Left ventricle myocardium superior (tissue), 1 donor: ENCODE results near the gene MARCHF2. TPM values are rescaled to one million over a fixed set of nuclear protein-coding genes. Genes with fewer than 3 reads are reported as not detected.
"Not testable (repeated sequence)": the region's sequence is repeated elsewhere in the genome, so short reads cannot be mapped to it uniquely, and the experiment has no call there.

Experiments used
- ATAC-seq: fragments of 200-7000 bp; cut with Tn5 transposase; one replicate; pipeline ENCODE4 v1.9.1; 2020; ENCODE audit warnings: mild to moderate bottlenecking, moderate library complexity
- DNase-seq: peaks from one replicate; pipeline ENCODE4 v3.0.0-alpha.2; 2020
- intact Hi-C: fragments of 100-400 bp; cut with micrococcal nuclease; formaldehyde crosslinking; loops from one replicate; pipeline ENCODE4 v1.11.0; 2022
- total RNA-seq: library from RNA; stranded (reverse); fragmentation: NEBNext Ultra II Directional; extraction: Animal tissue kit (Norgen Biotek cat#: 25700); gene quantifications from one replicate; pipeline ENCODE4 v1.2.1, GENCODE V29; 2021
- donor health status: DM: no; HTN: yes; CAD: no; lungs with severe emphysema.

The MARCHF2 gene
- total RNA-seq, 1 donor from 2014 or later, result 97.0 TPM

- intact Hi-C loops, DNase-seq, ATAC-seq: not testable (repeated sequence)
These were observed 27.5 kb upstream of the MARCHF2 start for GRCh38 chr19:8385566-8385965.

DNA sequence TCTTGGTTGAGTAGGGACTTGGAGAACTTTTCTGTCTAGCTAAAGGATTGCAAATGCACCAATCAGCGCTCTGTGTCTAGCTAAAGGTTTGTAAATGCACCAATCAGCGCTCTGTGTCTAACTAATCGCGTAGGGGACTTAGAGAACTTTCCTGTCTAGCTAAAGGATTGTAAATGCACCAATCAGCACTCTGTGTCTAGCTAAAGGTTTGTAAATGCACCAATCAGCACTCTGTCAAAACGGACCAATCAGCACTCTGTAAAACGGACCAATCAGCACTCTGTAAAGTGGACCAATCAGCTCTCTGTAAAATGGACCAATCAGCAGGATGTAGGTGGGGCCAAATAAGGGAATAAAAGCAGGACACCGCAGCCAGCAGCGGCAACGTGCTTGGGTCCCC lies 26.7 kb upstream of the MARCHF2 start:
- ATAC-seq, DNase-seq, intact Hi-C loops: not testable (repeated sequence)

DNA sequence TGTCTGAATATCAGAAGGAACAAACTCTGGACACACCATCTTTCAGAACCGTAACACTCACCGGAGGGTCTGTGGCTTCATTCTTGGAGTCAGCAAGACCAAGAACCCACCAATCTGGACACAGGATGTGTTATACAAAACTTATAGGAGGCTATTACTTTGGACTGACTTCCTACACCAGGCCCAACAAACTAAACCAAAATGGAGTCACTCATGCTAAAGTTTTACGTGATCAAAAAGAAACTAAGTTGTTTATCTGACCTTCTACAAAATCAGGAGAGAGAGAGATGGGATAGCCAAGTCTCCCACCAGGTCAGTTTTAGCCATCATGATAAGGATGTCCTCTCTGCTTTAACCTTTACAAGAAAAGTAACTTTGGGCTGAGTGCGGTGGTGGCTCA lies 26.1 kb upstream of the MARCHF2 start:
- ATAC-seq, result no peak
- intact Hi-C loops, result no loop called here
- DNase-seq, result no peak

GRCh38 chr19:8387688-8388611 lies 25.2 kb upstream of the MARCHF2 start:
- ATAC-seq (no peak), DNase-seq (no peak)
- intact Hi-C loops, result no loop called here

DNA sequence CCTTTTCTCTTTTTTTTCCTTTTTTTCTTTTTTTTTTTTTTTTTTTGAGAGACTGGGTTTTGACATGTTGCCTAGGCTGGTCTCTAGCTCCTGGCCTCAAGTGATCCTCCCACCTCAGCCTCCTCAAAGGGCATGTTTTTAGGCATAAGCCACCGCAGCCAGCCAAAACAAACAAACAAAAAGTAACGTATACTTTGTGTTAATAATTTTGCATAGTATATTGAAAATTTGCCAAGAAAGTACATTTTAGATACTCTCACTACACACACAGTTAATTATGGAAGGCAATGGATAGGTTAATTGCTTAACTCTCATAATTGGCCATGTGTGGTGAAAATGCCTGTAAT lies 24.5 kb upstream of the MARCHF2 start:
- no peak for DNase-seq
- ATAC-seq, result no peak
- intact Hi-C loops, result no loop called here

DNA sequence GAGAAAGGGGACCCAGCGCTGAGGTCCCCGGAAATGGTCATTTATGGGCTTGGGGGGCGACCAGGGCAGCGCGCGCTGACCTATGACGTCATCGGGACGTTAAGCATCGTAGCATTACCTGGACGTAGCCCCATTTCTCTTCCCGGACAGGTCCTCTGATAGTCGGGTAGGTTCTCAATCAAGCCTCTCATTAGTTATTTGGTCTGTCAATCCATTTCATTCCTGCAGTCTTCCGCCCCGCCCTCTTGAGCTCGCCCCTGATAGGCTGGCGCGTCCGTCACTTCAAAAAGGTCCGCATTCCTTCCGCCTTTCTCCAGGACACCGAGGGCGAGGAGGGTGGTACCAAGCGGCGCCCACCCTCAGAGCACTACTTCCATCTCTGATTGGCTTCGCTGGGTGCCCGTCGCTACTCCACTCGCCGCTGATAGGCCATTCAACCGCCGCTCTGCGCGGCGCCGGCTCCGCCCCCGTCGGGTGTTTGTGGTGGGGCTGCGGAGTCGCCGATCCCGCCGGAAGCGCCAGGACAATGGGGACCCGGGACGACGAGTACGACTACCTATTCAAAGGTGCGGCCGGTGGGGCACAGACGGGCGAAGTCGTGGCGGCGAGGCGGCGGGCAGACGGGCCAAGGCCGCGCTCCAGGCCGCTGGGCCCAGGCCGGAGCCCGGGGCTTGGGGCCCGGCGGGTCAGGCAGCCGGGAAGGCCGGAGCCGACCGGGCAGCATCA lies 23.1 kb upstream of the MARCHF2 start, which contains the start of gene RAB11B:
Gene RAB11B (plus strand): TSS at position 470 of the 726 bp plus-strand sequence. CDS start 57 bp downstream, at position 527.
- intact Hi-C loops, result no loop called here
- peak; percentile 90 for ATAC-seq
- peak; percentile 99 for DNase-seq

DNA sequence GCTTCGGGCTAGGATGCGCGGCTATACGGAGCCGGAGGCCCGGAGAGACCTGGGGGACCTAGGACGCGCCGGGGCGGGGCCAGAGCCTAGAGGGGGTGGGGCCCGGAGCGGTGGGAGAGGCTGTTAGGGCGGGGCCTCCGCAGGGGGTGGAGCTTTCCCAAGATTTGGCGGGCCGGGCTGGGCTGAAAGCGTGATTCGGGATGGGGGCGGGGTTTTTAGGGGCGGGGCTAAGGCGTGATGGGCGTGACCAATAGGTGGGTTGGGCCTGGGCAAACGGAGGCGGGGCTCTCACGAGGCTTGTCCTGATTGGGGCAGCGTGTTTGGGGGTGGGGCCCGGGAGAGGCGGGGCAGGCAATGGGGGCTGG lies 22.5 kb upstream of the MARCHF2 start:
- intact Hi-C loops, result no loop called here
- DNase-seq, result peak; percentile 97

DNA sequence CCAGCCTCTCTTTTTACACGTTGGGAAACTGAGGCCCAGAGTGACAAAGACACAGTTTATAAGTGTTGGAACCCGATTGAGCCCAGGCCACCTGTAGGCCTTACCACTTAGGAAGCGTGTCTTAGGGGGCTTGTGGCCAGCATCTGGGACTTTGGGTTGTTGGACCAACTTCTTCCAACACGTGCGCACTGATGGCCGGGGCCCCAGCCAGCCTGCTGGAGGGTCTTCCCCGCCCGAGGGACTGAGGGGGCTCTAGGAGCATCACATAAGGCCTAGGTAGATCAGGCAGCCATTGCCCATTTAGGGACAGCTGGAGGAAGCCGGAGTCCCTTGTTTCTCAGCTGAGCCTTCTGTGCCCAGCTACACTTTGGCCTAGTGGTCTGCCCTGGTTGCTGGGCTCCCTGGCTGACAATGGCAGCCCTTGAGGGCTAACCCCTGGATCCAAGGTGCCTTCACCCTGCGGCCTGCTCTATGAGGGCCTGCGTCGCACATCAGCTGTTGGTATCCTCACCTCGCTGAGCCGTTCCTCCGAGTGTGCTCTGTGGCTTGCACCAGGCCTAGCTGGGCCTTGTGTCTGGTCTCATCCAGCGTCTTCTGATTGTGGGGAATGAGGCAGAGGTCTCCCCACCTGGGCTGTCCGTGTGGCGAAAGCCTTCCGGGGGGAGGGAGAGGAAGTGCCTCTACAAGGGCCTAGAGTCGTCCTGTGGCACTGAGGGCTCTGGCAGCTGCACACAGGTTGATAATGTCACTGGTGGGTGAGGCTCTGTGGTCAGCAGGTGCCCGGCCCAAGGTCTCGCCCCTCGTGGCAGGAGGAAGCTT lies 21.7 kb upstream of the MARCHF2 start:
- intact Hi-C loops, result no loop called here
- DNase-seq (no peak), ATAC-seq (no peak)

More for the DNA sequence above, 22.5 kb upstream of the MARCHF2 start:
- peak; percentile 81 for ATAC-seq

GRCh38 chr19:8392017-8392591 lies 21.0 kb upstream of the MARCHF2 start:
- intact Hi-C loops, result no loop called here
- ATAC-seq (peak; percentile 20), DNase-seq (peak; percentile 74)

DNA sequence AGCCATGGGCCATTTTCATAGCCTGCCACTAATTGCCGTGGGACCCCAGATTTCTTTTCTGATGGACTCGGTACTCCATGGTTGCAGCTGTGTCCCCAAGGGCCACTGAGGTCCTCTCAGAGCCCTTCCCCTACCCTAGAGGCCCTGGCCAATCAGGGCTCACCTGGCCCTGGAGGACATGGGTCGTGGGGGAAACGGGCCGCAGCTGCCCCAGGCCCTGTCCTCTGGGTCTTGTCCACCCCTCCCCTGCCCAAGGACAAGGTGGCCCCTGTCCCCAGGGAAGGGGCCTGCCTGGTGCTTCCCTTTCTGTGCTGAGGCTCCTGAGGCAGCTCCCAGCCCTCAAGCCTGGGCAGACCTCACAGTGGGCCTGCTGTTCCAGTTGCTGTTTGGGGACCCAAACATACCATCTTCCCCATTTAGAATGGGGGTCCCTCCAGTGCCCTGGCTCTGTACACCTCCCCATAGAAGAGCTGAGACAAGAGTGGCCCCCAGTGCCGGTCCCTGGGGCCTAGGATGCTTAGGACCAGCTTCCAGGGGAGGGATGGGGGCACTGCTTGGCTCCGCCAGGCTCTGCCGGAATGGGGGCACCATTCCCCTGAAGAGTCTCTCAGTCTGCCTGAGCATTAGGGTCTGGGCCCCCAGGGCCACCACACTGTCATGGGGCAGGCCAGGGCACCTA lies 19.8 kb upstream of the MARCHF2 start:
- intact Hi-C loops, result no loop called here
- no peak for DNase-seq
- no peak for ATAC-seq

DNA sequence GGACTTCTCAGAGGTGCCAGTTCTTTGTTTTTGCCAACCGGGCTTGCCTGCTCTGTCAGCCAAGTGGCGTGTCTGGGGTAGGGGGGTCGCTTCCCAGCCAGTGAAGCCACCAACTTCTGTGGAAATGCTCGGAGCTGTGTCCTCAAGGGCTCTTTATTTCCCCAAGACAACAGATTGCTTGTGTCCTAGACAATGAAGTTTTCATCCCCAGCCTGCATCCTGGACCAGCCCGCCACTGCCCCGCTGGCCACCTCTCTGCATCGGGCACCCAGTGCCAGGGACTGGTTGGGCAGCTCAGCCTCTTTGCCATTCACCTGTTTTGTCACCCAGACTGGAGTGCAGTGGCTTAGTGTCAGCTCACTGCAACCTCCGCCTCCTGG lies 19.2 kb upstream of the MARCHF2 start:
- intact Hi-C loops, result no loop called here
- no peak for DNase-seq
- ATAC-seq, result no peak

DNA sequence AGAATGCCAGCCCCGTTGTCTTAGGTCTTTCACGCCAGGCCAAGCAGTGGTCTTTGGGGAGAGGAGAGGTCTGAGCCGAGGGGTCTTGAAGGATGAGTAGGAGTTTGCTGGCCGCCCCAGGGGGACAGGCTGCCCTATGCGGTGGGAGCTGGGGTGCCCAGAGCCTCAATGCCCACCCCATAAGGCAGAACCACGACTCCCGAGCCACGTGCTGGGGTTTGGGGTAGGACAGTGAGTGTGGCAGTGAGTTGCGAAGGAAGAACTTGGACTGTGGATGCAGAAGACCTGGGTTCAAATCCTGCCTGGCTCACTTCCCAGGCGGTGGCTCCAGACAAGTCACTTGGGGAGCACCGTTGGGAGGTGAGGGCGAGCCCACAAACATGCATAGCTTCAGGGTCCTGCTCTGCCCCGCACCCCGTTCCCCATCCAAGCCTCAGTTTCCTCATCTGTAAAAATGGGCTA lies 17.5 kb upstream of the MARCHF2 start:
- intact Hi-C loops, result no loop called here
- ATAC-seq (no peak), DNase-seq (no peak)

GRCh38 chr19:8396185-8396562 lies 16.9 kb upstream of the MARCHF2 start:
- DNase-seq (no peak), ATAC-seq (no peak)
- intact Hi-C loops, result no loop called here

DNA sequence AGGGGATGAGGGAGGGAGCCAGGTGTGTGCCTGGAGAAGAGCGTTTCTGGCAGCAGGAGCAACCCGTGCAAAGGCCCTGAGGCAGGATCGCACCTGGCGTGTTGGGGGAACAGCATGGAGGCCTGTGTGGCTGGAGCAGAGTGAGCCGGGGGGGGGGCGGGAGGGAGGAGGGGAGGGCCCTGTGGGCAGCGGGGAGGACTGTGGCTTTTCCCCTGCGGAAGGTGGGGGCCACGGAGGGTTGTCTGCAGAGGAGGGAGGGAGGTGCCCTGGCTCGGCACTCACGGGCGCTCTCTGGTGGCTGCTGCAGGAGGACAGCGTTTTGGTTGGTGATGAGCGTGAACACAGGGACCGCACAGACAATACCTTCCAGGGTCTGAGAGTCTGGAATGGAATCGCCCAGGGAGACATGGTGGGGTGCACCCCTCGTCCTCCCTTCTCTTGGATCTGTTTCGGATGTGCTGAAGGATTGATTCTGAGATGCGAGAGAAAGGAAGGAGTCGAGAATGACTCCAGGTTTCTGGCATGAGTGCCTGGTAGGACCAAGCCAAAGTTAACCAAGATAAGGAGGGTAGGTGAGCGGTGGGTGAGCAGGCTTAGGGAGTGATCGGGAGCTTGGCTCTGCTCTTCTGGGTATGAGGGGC lies 16.4 kb upstream of the MARCHF2 start:
- DNase-seq (peak; percentile 80), ATAC-seq (peak; percentile 44)
- intact Hi-C loops, result no loop called here

DNA sequence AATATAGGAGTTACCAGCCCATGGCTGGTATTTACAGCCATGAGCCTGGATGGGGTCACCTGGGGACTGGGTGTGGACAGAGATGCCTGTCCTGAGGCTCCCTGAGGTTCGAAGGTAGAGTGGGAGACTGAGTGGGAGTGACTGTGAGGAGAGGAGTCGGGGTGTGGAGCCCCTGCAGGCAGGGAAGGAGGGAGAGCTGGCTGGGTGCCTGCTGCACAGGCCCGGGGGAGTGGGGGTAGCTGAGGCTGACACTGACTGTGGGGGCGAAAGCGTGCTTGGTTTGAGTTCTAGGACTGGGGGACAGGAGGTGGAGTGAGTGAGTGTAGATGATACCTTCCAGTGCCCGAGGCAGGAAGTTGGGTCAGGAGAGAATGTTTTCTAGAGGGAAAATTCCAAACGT lies 15.8 kb upstream of the MARCHF2 start:
- intact Hi-C loops, result no loop called here
- no peak for ATAC-seq
- DNase-seq, result no peak

GRCh38 chr19:8397746-8398310 lies 15.3 kb upstream of the MARCHF2 start:
- no peak for ATAC-seq

DNA sequence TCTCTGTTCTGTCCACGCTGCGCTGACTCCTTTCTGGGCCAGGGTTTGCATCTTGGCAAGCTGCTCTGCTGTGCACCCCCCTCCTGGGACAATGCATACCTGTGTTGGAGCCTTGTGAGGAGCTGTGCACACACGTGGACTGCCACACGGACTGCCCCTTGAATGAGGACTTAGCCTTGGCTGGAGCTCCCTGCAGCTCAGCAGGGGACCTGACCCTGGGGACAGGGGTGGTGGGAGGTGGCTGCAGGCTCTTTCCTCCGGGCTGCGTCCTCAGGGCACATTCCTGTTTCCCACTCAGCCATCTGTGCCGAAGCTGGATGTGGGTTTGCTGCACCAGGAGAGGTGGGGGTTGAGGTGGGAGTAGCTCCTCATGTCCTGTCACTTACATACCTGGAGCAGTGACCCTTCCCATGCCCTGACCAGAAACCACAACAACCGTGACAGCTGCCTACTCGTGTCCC lies 14.8 kb upstream of the MARCHF2 start:
- intact Hi-C loops, result no loop called here
- ATAC-seq, result no peak
- no peak for DNase-seq

More at GRCh38 chr19:8397746-8398310, 15.3 kb upstream of the MARCHF2 start:
- no peak for DNase-seq
- intact Hi-C loops, result no loop called here

DNA sequence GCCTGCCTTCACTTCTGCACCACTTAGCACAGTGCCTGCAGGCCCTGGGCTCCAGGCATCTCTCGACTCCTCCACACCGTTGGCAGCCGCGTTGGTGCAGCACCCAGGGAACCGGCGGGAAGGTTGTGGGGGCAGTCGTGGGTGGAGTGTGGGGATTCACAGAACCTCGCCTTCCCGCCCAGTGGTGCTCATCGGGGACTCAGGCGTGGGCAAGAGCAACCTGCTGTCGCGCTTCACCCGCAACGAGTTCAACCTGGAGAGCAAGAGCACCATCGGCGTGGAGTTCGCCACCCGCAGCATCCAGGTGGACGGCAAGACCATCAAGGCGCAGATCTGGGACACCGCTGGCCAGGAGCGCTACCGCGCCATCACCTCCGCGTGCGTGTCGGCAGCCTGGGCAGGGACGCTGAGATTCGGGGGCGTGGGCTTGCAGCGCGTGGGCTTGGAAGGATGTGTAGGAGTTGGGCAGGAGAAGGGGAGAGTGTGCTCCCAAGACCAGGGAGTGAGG lies 13.4 kb upstream of the MARCHF2 start:
- ATAC-seq (no peak), DNase-seq (no peak)
- intact Hi-C loops, result no loop called here
